GM21737 (cell line): ENCODE results near the gene STK24.

Experiments used
- ATAC-seq: cut with Tn5 transposase; IDR thresholded peaks from one replicate; pipeline ENCODE4 v1.9.1; 2021; ENCODE audit warnings: mild to moderate bottlenecking, moderate library complexity; ENCODE audit not compliant: unreplicated experiment

The STK24 gene

GRCh38 chr13:98457053-98457452 lies 119.9 kb downstream of the STK24 start:
- ATAC-seq = no peak

GRCh38 chr13:98456413-98456845 lies 120.5 kb downstream of the STK24 start:
- ATAC-seq = no peak

GRCh38 chr13:98454389-98454881 lies 122.5 kb downstream of the STK24 start:
- ATAC-seq = no peak

GRCh38 chr13:98452851-98453843 lies 123.8 kb downstream of the STK24 start:
- ATAC-seq = no peak

- no peak for ATAC-seq
These were observed 125.0 kb downstream of the STK24 start for GRCh38 chr13:98451676-98452470.

- ATAC-seq = no peak
These were observed 126.3 kb downstream of the STK24 start for GRCh38 chr13:98450539-98451111.

GRCh38 chr13:98450026-98450425 lies 126.9 kb downstream of the STK24 start:
- ATAC-seq = no peak

- no peak for ATAC-seq
These were observed 127.6 kb downstream of the STK24 start for GRCh38 chr13:98449273-98449672.

- no peak for ATAC-seq
These were observed 128.3 kb downstream of the STK24 start for GRCh38 chr13:98448642-98448928.

- no peak for ATAC-seq
These were observed 128.8 kb downstream of the STK24 start for GRCh38 chr13:98447881-98448641.

GRCh38 chr13:98447130-98447529 lies 129.8 kb downstream of the STK24 start:
- no peak for ATAC-seq

- ATAC-seq = no peak
These were observed 130.7 kb downstream of the STK24 start for GRCh38 chr13:98446234-98446621.

- peak; percentile 85 for ATAC-seq
These were observed 131.3 kb downstream of the STK24 start for GRCh38 chr13:98445340-98446233.

GRCh38 chr13:98444381-98444780 lies 132.5 kb downstream of the STK24 start:
- no peak for ATAC-seq

GRCh38 chr13:98443800-98444325 lies 133.0 kb downstream of the STK24 start:
- no peak for ATAC-seq

GRCh38 chr13:98443329-98443728 lies 133.6 kb downstream of the STK24 start:
- no peak for ATAC-seq

- ATAC-seq = no peak
These were observed 134.3 kb downstream of the STK24 start for GRCh38 chr13:98442391-98443230.

- no peak for ATAC-seq
These were observed 135.7 kb downstream of the STK24 start for GRCh38 chr13:98441056-98441676.
